ENCODE data around the gene SMC6.

DNA sequence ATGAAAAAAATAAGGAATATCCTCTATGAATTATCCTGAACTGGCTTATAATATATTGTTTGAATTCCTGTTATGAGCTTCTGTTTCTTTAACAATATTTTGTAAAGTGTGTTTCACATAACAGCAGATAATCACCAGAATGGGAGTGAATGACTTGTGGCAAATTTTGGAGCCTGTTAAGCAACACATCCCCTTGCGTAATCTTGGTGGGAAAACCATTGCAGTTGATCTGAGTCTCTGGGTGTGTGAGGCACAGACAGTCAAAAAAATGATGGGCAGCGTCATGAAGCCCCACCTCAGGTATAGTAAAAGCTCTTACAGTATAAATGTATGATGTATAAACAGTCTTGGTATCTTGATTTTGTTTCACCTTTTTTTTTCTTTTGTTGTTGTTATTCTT, 6.2 kb upstream of the SMC6 start:
- no peak for TF ChIP-seq MYC (IDR thresholded peaks at IDR 0.05; ENCODE audit: insufficient read depth, insufficient read length, insufficient replicate concordance, low read length, severe bottlenecking)
- no peak for TF ChIP-seq BMI1 (IDR thresholded peaks at IDR 0.05; ENCODE audit: borderline replicate concordance)
- TF ChIP-seq, protein P1, sequence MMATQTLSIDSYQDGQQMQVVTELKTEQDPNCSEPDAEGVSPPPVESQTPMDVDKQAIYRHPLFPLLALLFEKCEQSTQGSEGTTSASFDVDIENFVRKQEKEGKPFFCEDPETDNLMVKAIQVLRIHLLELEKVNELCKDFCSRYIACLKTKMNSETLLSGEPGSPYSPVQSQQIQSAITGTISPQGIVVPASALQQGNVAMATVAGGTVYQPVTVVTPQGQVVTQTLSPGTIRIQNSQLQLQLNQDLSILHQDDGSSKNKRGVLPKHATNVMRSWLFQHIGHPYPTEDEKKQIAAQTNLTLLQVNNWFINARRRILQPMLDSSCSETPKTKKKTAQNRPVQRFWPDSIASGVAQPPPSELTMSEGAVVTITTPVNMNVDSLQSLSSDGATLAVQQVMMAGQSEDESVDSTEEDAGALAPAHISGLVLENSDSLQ (IDR thresholded peaks at IDR 0.05): no peak
- no peak for TF ChIP-seq NFIC (IDR thresholded peaks at IDR 0.05; ENCODE audit: low read depth, low read length)
- TF ChIP-seq CREM (IDR thresholded peaks at IDR 0.05; ENCODE audit: low read depth): no peak
- TF ChIP-seq SMAD1 (IDR thresholded peaks at IDR 0.05; ENCODE audit: low read depth, partially characterized antibody): no peak
- TF ChIP-seq ASH2L (IDR thresholded peaks at IDR 0.05; ENCODE audit: borderline replicate concordance, low read depth): no peak
